Panc1 (cell line): ENCODE measurements around the gene DDX55. TPM values are rescaled to one million over a fixed set of nuclear protein-coding genes. Genes with fewer than 3 reads are reported as not detected.

Experiments used
- ATAC-seq: fragments of 200-7000 bp; cut with Tn5 transposase; 2 replicates; pipeline ENCODE4 v1.9.1; 2020; ENCODE audit warnings: mild to moderate bottlenecking, moderate library complexity
- BruUV-seq: library from RNA; stranded (reverse); fragments of 400-500 nt; replicated peaks from 2 replicates; lab custom pipeline; 2021; lab: Mats Ljungman, UMichigan
- CTCF ChIA-PET: fragments of 300-600 bp; sonication (Branson Sonifier 250); formaldehyde crosslinking; loops from one replicate; lab custom pipeline; 2022; ENCODE audit warnings: antibody characterized with exemption; lab: Charles Lee
- POLR2A ChIA-PET: fragments of 300-600 bp; sonication (Branson Sonifier 250); formaldehyde crosslinking; loops from one replicate; lab custom pipeline; 2022; ENCODE audit warnings: antibody characterized with exemption; lab: Charles Lee
- DNase-seq: peaks from one replicate; pipeline ENCODE4 v3.0.0-alpha.2; 2010; ENCODE audit warnings: low read depth, low spot score
- H3K27ac ChIP-seq: 2 replicates; pipeline ENCODE4 v1.5.1; 2011; ENCODE audit warnings: mild to moderate bottlenecking, low read length, inconsistent platforms
- H3K27me3 ChIP-seq: fragments of 200-500 bp; sonication (Bioruptor generic); 2 replicates; pipeline ENCODE4 v1.6.0; 2014; ENCODE audit warnings: low read length, inconsistent platforms; ENCODE audit not compliant: control insufficient read depth, insufficient read depth
- H3K36me3 ChIP-seq: fragments of 200-500 bp; sonication (Bioruptor generic); 2 replicates; pipeline ENCODE4 v1.5.1; 2014; ENCODE audit warnings: inconsistent platforms, mild to moderate bottlenecking, low read length, moderate library complexity; ENCODE audit not compliant: control insufficient read depth, insufficient read depth
- H3K4me1 ChIP-seq: 2 replicates; pipeline ENCODE4 v1.5.1; 2011; ENCODE audit warnings: inconsistent platforms, mild to moderate bottlenecking, low read length, moderate library complexity; ENCODE audit not compliant: control insufficient read depth, insufficient read depth
- H3K4me3 ChIP-seq, 2 experiments: 2 replicates each; pipeline ENCODE4 v1.5.1; 2011 to 2012; ENCODE audit warnings: low read depth in 2 of 2, low read length in 2 of 2, mild to moderate bottlenecking in 2 of 2, inconsistent platforms in 1 of 2, moderate library complexity in 1 of 2
- H3K9me3 ChIP-seq: fragments of 200-500 bp; sonication (Bioruptor generic); 2 replicates; pipeline ENCODE4 v1.5.1; 2014; ENCODE audit warnings: low read depth, mild to moderate bottlenecking, inconsistent platforms, low read length, moderate library complexity; ENCODE audit not compliant: control insufficient read depth, insufficient read depth
- CTCF ChIP-seq: fragments of 450-650 bp; IDR thresholded peaks from 2 replicates; pipeline ENCODE4 v1.5.1; 2017; ENCODE audit warnings: mild to moderate bottlenecking
- POLR2AphosphoS5 ChIP-seq: IDR thresholded peaks from 2 replicates; pipeline ENCODE4 v1.6.1; 2012; ENCODE audit warnings: mild to moderate bottlenecking, low read depth, low read length, moderate library complexity
- SIN3A ChIP-seq: IDR thresholded peaks from 2 replicates; pipeline ENCODE4 v1.6.1; 2012; ENCODE audit warnings: low read depth, mild to moderate bottlenecking, low read length, moderate library complexity, borderline replicate concordance; ENCODE audit not compliant: insufficient read depth
- TCF7L2 ChIP-seq: IDR thresholded peaks from 2 replicates; pipeline ENCODE4 v1.6.1; 2011; ENCODE audit warnings: mild to moderate bottlenecking, low read depth, low read length, inconsistent platforms
- in situ Hi-C: cut with HindIII; loops from 2 replicates; pipeline ENCODE4 v1.10.0; 2016; ENCODE audit warnings: low sequenced_read_pairs, low pct_unique_long_range_greater_than_20kb
- intact Hi-C: fragments of 100-400 bp; cut with micrococcal nuclease; formaldehyde crosslinking; loops from one replicate; pipeline ENCODE4 v1.10.0; 2022; ENCODE audit not compliant: unreplicated experiment
- total RNA-seq: library from RNA; stranded (reverse); gene quantifications from one replicate; pipeline ENCODE4 v1.2.1, GENCODE V29; 2021; ENCODE audit not compliant: unreplicated experiment
- TF ChIP-seq, protein P1 (sequence below), 2 experiments: IDR thresholded peaks; 2 replicates each; pipeline ENCODE4 v1.6.1; 2011 to 2012; ENCODE audit warnings: low read depth in 2 of 2, control low read depth in 1 of 2, low read length in 1 of 2, mild to moderate bottlenecking in 1 of 2, moderate library complexity in 1 of 2; ENCODE audit not compliant: insufficient read depth in 1 of 2

The DDX55 gene
- total RNA-seq, 1 experiment from 2014 or later = 46.3 TPM

DNA sequence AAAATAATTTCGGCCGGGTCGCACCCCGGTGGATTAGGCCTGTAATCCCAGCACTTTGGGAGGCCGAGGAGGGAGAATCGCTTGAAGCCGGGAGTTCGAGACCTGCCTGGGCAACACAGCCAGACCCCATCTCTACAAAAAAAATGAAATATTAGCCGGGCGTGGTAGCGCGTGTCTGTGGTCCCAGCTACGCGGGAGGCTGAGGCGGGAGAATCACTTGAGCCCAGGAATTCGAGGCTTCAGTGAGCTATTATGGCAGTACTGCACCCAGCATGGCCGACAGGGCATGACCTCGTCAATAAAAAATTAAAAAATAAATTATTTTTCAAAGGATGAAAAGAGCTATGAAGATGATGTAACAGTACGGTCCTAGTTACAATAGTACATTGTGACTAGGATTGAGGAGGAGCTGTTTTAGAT lies 32.3 kb downstream of the DDX55 start:
- in situ Hi-C loops = no loop called here
- intact Hi-C loops = no loop called here
- ChIA-PET CTCF (no interaction called here), POLR2A (interaction anchor here (0.6 to 1.1 kb wide), 2 partner anchors 31 to 48 kb away, joined by 3 to 7 read pairs; no protein-coding TSS in a partner anchor)
- TF ChIP-seq TCF7L2 (no peak), POLR2AphosphoS5 (no peak), SIN3A (no peak), CTCF (no peak)
- TF ChIP-seq, protein P1, sequence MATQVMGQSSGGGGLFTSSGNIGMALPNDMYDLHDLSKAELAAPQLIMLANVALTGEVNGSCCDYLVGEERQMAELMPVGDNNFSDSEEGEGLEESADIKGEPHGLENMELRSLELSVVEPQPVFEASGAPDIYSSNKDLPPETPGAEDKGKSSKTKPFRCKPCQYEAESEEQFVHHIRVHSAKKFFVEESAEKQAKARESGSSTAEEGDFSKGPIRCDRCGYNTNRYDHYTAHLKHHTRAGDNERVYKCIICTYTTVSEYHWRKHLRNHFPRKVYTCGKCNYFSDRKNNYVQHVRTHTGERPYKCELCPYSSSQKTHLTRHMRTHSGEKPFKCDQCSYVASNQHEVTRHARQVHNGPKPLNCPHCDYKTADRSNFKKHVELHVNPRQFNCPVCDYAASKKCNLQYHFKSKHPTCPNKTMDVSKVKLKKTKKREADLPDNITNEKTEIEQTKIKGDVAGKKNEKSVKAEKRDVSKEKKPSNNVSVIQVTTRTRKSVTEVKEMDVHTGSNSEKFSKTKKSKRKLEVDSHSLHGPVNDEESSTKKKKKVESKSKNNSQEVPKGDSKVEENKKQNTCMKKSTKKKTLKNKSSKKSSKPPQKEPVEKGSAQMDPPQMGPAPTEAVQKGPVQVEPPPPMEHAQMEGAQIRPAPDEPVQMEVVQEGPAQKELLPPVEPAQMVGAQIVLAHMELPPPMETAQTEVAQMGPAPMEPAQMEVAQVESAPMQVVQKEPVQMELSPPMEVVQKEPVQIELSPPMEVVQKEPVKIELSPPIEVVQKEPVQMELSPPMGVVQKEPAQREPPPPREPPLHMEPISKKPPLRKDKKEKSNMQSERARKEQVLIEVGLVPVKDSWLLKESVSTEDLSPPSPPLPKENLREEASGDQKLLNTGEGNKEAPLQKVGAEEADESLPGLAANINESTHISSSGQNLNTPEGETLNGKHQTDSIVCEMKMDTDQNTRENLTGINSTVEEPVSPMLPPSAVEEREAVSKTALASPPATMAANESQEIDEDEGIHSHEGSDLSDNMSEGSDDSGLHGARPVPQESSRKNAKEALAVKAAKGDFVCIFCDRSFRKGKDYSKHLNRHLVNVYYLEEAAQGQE (IDR thresholded peaks at IDR 0.05; ENCODE audit: insufficient read depth in 1 of 2, low read depth in 2 of 2, low read length in 1 of 2) = no peak
- TSS peak; percentile 97 for BruUV-seq
- Histone ChIP-seq H3K27me3 (no peaks in the 10 kb centered on the region), H3K4me3 (peak overlapping the region; percentile 97 to 99), H3K4me1 (peaks cover 5% of the 10 kb centered on the region; the same call in 1 of the 2 replicates), H3K27ac (peak overlapping the region; percentile 86), H3K36me3 (peaks cover 5% of the 10 kb centered on the region; the same call in 1 of the 2 replicates), H3K9me3 (no peaks in the 10 kb centered on the region)
- ATAC-seq (0 out of 2 replicates have a peak, but pooled peaks have one; percentile 5), DNase-seq (no peak)

DNA sequence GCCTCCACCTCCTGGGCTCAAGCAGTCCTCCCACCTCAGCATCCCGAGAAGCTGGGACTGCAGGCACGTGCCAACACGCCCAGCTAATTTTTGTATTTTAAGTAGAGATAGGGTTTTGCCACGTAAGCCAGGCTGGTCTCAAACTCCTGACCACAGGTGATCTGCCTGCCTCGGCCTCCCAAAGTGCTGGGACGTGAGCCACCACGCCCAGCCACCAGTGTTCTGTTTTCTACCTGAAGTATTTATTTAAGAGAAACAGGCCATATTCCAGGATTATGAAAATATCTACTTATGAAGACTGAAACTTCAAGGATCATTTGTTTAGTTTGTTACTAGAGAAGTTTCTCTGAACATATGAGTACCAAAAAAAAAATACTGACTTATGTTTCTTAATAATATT lies 42.0 kb downstream of the DDX55 start:
- no TSS peak for BruUV-seq
- no peaks in the 10 kb centered on the region for H3K9me3 ChIP-seq
- intact Hi-C loops = no loop called here

More for the DNA sequence above, 42.0 kb downstream of the DDX55 start:
- in situ Hi-C loops = no loop called here
- Histone ChIP-seq H3K27me3 (no peaks in the 10 kb centered on the region), H3K36me3 (peaks cover 15% of the 10 kb centered on the region; the same call in 1 of the 2 replicates), H3K4me1 (no peaks in the 10 kb centered on the region), H3K4me3 (no peak overlapping the region), H3K27ac (no peak overlapping the region)
- POLR2A ChIA-PET = interaction anchor here (0.6 to 0.9 kb wide), 2 partner anchors 36 to 594 kb away, joined by 4 to 11 read pairs; no protein-coding TSS in a partner anchor
- CTCF ChIA-PET = no interaction called here
- TF ChIP-seq POLR2AphosphoS5 = no peak
- TF ChIP-seq, protein P1 (IDR thresholded peaks at IDR 0.05; ENCODE audit: insufficient read depth in 1 of 2, low read depth in 2 of 2, low read length in 1 of 2) = no peak
- TF ChIP-seq CTCF = no peak
- TF ChIP-seq SIN3A = no peak
- TF ChIP-seq TCF7L2 = no peak
- no peak for ATAC-seq
- DNase-seq = no peak
